ENCODE results near the gene PGA5.

The PGA5 gene

GRCh38 chr11:61270354-61271076, 29.5 kb downstream of the PGA5 start:
- DNase-seq: no peak

- no peak for DNase-seq
These were observed 31.8 kb downstream of the PGA5 start for GRCh38 chr11:61272731-61273130.

DNA sequence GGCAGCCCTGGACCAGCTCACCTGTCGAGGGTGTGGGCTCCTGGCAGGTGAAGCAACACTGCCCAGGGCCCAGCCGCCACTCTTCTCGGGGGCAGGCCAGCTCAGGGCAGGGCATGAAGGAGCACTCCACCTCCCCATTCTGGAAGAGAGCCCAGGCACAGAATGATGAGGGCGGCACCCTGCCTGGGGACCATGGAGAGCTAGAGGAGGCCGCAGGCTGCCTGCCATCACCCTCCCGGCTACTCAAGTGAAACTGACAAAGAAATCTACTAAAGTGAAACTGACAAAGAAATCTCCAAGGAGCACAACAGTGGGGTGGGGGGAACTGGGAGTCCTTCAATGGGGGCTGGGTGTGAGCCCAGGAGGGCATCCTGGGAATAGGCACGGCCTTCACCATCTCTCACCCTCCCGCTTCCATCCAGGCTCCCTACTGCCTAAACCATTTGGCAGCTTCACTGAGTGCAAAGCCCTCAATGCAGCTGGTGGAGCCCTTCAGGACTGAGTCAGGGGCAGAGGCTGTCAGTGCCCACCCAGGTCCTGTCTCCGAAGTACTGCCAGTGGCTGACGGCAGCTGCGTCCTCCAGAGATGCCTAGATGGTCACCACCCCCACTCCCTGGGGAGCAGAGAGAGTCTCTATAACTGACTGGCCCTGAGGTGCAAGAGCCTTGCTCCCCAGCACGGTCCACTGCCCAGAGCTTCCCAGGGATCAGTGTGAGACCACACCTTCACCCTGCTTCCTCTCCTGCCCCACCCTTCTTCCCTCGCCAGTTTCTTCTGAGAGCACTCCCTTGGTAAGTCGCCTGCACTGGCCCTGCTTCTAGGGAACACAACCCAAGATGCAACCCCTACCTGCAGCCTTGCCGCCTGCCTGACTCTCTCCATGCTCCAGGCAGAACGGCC, 32.5 kb downstream of the PGA5 start:
- DNase-seq: no peak

GRCh38 chr11:61274084-61274483, 33.1 kb downstream of the PGA5 start:
- DNase-seq: no peak

GRCh38 chr11:61275191-61275590, 34.2 kb downstream of the PGA5 start:
- DNase-seq: no peak

- no peak for DNase-seq
These were observed 36.4 kb downstream of the PGA5 start for GRCh38 chr11:61277186-61278000.

- no peak for DNase-seq
These were observed 37.1 kb downstream of the PGA5 start for GRCh38 chr11:61278001-61278470.

GRCh38 chr11:61279934-61280659, 39.1 kb downstream of the PGA5 start:
- DNase-seq: peak; percentile 54

GRCh38 chr11:61280883-61281580, 40.1 kb downstream of the PGA5 start:
- no peak for DNase-seq

GRCh38 chr11:61281581-61282250, 40.7 kb downstream of the PGA5 start:
- no peak for DNase-seq

GRCh38 chr11:61283613-61284012, 42.6 kb downstream of the PGA5 start:
- DNase-seq: no peak

- DNase-seq: no peak
These were observed 46.5 kb downstream of the PGA5 start for GRCh38 chr11:61287338-61287977.

GRCh38 chr11:61290905-61291690, 50.1 kb downstream of the PGA5 start:
- no peak for DNase-seq

DNA sequence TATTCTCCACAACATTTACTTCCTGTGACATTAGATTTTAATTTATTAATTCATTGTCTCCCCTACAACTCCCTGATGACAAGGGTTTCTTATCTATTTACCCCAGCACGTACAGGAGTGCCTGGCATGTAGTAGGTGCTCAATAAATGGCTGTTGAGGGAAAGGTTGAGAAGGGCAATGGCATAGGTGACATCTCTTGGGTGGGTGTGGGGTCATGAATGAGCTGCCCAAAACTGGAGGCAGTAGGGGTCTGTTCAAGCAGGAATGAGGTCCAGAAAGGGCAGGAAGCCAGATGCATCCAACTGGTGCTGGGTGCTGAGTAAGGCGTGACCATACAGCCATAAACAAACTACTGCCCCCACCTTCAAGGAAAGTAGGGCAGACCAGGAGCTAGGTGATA, 51.4 kb downstream of the PGA5 start:
- no peak for DNase-seq

DNA sequence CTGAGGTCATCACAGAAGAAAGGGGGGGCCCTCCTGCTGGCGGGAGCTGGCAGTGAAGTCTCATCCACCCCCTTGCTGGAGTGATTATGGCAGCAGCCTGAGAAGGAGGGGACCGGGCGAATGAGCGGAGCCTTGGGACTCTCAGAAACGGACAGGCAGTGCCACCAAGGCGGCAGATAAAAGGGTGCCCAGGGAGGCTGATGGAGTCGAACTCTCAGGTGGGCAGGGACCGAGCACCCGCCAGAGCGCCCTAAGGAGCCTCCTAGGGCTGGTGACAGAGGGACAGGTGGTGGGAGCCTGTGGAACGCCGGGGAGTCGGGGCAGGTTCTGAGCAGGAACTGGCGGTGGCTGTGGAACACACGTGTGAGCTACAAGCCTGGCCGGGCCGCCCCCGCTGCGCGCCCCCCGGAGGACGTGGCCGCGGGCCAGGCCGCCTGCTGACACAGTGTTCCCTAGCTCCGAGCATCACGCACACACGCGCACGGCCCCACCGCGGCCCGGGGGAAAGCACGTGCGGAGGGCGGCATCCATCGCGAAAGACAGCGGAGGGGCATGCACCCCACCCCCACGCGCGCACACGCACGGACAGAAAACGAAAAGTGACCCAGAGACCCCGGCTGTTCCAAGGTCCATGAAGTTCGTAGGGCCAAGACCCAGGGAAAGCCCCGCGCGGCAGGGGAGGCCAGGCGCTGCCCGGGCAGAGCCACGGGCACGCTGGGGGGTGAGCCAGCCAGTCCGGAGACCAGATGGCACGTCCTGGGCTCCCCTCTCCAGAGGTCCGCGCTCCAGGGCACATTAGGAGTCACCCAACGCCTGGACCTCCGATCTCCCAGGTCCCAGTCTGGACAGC, 53.1 kb downstream of the PGA5 start:
- DNase-seq: peak; percentile 41

DNA sequence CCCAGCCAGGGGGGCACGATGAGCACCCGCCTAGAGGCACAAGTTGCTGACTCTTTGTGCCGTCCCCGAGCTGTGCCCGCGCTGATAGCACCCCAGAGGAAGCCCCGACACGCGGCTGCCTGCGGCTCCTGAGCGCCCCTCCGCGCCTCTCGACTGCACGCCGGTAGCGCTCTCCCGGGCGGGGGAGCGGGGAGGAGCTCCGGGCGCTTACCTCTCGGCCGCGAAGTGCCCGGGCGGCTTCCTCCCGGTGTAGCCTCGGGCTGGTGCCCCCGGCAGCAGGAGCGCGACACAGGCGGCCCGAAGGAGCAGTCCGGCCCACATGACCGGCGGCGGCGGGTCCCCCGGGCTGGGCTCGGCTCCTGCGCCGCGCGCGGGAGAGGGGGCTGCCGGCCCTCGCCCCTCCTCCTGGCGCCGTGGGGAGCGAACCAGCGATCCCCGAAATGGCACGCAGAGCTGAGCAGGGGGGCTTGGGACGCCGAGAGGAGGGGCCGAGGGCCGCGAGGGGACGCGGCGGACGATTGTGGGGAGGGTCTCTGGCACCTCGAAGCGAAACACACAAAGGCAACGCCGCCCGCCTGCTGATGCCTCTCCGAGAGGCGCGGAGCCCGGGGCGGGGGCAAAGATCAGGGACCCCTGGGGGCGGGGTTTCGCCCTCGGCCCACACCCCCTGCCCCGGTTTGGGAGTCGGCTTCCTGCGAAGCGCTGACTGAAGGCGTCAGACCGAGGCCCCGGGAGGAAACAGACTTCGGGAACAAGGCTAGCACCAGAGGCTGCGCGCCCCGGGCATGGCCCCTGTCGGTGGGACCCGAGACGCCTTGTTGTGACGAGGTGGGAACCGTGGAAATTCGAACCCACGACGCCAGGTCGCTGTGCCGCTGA, 54.0 kb downstream of the PGA5 start, which contains the start of gene VWCE:
Gene VWCE, minus strand, starts transcription at position 600 of the 879 bp plus-strand sequence. Its CDS starts 279 bp downstream, at position 321.
- DNase-seq: peak; percentile 42

GRCh38 chr11:61295596-61295926, 54.6 kb downstream of the PGA5 start:
- DNase-seq: no peak

- DNase-seq: peak; percentile 54
These were observed 56.4 kb downstream of the PGA5 start for GRCh38 chr11:61297341-61297740.
